C4-2B (cell line): ENCODE measurements around the gene KRT6B.

Experiments used
- H3K27ac ChIP-seq: fragments of 450-650 bp; 2 replicates; pipeline ENCODE4 v1.5.1; 2017
- CTCF ChIP-seq: fragments of 450-650 bp; conservative IDR thresholded peaks from 2 replicates; pipeline ENCODE4 v1.5.1; 2017; ENCODE audit warnings: mild to moderate bottlenecking
- ZFX ChIP-seq: fragments of 450-650 bp; IDR thresholded peaks from 2 replicates; pipeline ENCODE4 v1.6.1; 2017

Gene KRT6B

GRCh38 chr12:52445876-52446275, 6.1 kb downstream of the KRT6B start:
- TF ChIP-seq ZFX (no peak), CTCF (no peak)

DNA sequence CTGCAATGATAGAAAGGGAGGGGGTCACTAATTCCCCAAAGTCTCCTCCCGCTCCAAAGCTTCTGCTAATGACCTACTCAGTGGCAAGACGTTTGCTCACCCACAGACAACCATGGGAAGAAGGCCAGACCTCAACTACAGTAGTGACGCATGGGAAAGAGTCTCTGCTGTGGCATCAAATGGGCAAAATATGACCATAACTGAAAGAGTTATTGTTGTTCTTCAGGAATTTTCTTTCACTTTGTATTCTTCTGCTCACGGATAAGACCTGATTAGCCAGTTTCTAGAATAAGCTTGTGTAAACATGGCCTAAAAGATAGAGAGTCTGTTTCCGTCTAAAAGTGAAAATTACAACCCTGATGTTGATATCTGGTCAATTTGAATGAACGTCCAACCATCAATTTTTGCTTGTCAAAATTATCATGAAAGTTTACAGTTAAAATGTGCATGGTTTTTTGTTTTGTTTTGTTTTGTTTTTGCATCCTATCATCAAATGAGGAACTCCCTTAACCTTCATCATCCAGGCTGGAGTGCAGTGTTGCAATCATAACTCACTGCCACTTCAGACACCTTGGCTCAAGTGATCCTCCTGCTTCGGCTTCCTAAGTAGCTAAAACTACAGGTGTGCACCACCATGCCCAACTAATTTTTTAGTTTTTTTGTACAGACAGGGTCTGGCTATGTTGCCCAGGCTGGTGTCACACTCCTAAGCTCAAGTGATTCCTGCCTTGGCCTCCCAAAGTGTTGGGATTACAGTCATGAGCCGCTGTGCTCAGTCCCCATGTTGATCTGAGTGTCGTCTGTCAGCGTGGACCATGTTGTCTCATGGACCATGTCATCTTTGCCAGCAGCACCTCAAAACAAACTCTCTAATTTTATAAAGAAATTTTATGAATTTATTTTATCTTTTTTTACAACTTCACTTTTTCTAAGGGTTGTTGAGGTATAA, 7.0 kb downstream of the KRT6B start:
- H3K27ac ChIP-seq, result peak overlapping the region; percentile 35; the same call in 1 of the 2 replicates
- TF ChIP-seq ZFX (no peak), CTCF (no peak)

More at GRCh38 chr12:52445876-52446275, 6.1 kb downstream of the KRT6B start:
- H3K27ac ChIP-seq, result no peak overlapping the region

GRCh38 chr12:52443966-52444365, 8.0 kb downstream of the KRT6B start:
- H3K27ac ChIP-seq, result peak overlapping the region; percentile 35; the same call in 1 of the 2 replicates
- TF ChIP-seq CTCF (no peak), ZFX (no peak)

DNA sequence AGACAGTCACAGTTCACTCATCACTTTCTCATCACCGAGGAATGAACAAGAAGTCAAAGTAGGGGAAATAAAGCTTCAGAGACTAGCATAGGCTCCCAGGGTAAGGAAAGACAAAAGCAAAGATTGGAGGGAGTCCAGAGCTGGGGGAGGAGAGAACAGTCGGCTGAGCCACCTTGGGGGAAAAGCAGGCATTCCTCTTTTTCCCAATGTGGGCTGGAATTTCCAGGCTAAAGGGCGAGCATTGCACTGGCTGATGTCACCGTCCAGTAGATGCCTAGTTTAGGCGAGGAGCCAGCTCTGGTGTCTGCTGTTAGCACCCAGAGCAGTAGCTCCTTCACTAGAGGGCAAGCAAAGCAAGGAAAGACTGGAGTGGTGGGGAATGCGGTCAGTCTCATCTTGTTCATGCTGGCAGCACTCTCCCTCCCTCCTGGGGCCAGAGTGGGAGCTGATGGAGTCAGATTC, 9.3 kb downstream of the KRT6B start:
- no peak for TF ChIP-seq ZFX
- TF ChIP-seq CTCF, result no peak
- H3K27ac ChIP-seq, result no peak overlapping the region

DNA sequence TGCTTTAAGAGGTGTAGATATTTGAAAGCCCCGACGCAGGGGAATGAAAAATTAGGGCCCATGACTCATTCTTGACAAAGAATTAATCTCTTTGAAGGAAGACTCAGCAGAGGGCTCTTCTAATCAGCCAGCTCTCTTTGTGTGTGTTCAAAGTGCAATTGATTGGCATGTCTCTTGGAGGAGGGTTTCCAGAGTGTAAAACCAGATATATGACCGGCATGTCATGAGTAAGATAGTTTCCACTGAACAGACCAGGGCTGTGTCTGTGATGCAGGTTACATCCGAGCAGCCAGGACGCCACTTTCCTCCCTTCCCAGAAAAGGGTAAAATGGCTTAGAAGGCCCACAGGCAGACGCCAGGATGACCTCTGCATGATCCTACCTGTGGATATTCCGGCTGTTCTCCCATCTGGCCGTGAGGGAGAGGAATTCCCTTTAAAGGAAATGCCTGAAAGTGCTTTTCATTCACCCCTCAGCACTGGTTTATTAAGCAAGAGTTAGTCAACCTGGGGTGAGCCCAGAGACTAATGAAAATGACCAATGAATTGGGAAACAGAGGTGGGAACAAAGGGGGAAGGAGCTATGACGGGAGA, 10.5 kb downstream of the KRT6B start:
- TF ChIP-seq CTCF, result no peak
- no peak for TF ChIP-seq ZFX
- H3K27ac ChIP-seq, result no peak overlapping the region

GRCh38 chr12:52440821-52441319, 11.1 kb downstream of the KRT6B start:
- TF ChIP-seq CTCF (no peak), ZFX (no peak)
- H3K27ac ChIP-seq, result no peak overlapping the region

- H3K27ac ChIP-seq, result no peak overlapping the region
- TF ChIP-seq CTCF (no peak), ZFX (no peak)
Observed at GRCh38 chr12:52439845-52440244, 12.1 kb downstream of the KRT6B start.
